HUES64 (cell line): ENCODE measurements around the gene ADARB2.

Experiments used
- H3K27ac ChIP-seq: 2 replicates; pipeline ENCODE4 v1.7.0; 2013; ENCODE audit warnings: low read depth, low read length, inconsistent platforms
- H3K27me3 ChIP-seq: 2 replicates; pipeline ENCODE4 v1.6.1; 2013; ENCODE audit warnings: mild to moderate bottlenecking, low read length; ENCODE audit not compliant: insufficient read depth
- H3K36me3 ChIP-seq: 2 replicates; pipeline ENCODE4 v1.6.1; 2013; ENCODE audit warnings: mild to moderate bottlenecking, low read length; ENCODE audit not compliant: insufficient read depth
- H3K4me1 ChIP-seq: 2 replicates; pipeline ENCODE4 v1.6.1; 2013; ENCODE audit warnings: mild to moderate bottlenecking, low read length, moderate library complexity; ENCODE audit not compliant: insufficient read depth
- H3K4me3 ChIP-seq: 2 replicates; pipeline ENCODE4 v1.5.1; 2013; ENCODE audit warnings: mild to moderate bottlenecking, low read length, moderate library complexity
- H3K9ac ChIP-seq: 2 replicates; pipeline ENCODE4 v1.6.1; 2013; ENCODE audit warnings: mild to moderate bottlenecking, low read depth, low read length
- H3K9me3 ChIP-seq: 2 replicates; pipeline ENCODE4 v1.6.1; 2013; ENCODE audit warnings: low read depth, low read length; ENCODE audit not compliant: insufficient read depth
- WGBS: fragments of 150-250, 120-280 bp; methylation state at CpG from one replicate; pipeline ENCODE4 v1.1.7; 2013; ENCODE audit warnings: missing lambda C conversion rate; 5-methylcytosine and 5-hydroxymethylcytosine counted together

Gene ADARB2

GRCh38 chr10:1370298-1370697 lies 367.0 kb downstream of the ADARB2 start:
- Histone ChIP-seq H3K27me3 (no peaks in the 10 kb centered on the region), H3K27ac (no peak overlapping the region), H3K36me3 (no peaks in the 10 kb centered on the region), H3K4me3 (no peak overlapping the region), H3K9me3 (no peaks in the 10 kb centered on the region), H3K9ac (no peak overlapping the region), H3K4me1 (0 out of 2 replicates have a peak, but pooled peaks cover 12% of the 10 kb centered on the region)
- WGBS, result 100% methylated on average over 1 of the region's 1 CpG

- no peak overlapping the region for H3K27ac ChIP-seq
- H3K36me3 ChIP-seq, result no peaks in the 10 kb centered on the region
- no peaks in the 10 kb centered on the region for H3K27me3 ChIP-seq
- H3K9ac ChIP-seq, result no peak overlapping the region
- H3K9me3 ChIP-seq, result no peaks in the 10 kb centered on the region
- WGBS, result 69% methylated on average over 7 of the region's 7 CpGs
- H3K4me3 ChIP-seq, result no peak overlapping the region
- H3K4me1 ChIP-seq, result 0 out of 2 replicates have a peak, but pooled peaks cover 12% of the 10 kb centered on the region
These were observed 367.7 kb downstream of the ADARB2 start for GRCh38 chr10:1369665-1370064.

GRCh38 chr10:1369197-1369596 lies 368.1 kb downstream of the ADARB2 start:
- Histone ChIP-seq H3K9me3 (no peaks in the 10 kb centered on the region), H3K36me3 (no peaks in the 10 kb centered on the region), H3K9ac (no peak overlapping the region), H3K4me1 (0 out of 2 replicates have a peak, but pooled peaks cover 12% of the 10 kb centered on the region), H3K27ac (no peak overlapping the region), H3K27me3 (no peaks in the 10 kb centered on the region), H3K4me3 (no peak overlapping the region)
- WGBS, result 77% methylated on average over 7 of the region's 7 CpGs

GRCh38 chr10:1368842-1369171 lies 368.5 kb downstream of the ADARB2 start:
- Histone ChIP-seq H3K9ac (no peak overlapping the region), H3K4me1 (0 out of 2 replicates have a peak, but pooled peaks cover 12% of the 10 kb centered on the region), H3K27ac (no peak overlapping the region), H3K36me3 (no peaks in the 10 kb centered on the region), H3K4me3 (no peak overlapping the region), H3K9me3 (no peaks in the 10 kb centered on the region), H3K27me3 (no peaks in the 10 kb centered on the region)
- 21% methylated on average over 14 of the region's 14 CpGs for WGBS

- no peak overlapping the region for H3K27ac ChIP-seq
- H3K27me3 ChIP-seq, result no peaks in the 10 kb centered on the region
- H3K4me3 ChIP-seq, result no peak overlapping the region
- 0 out of 2 replicates have a peak, but pooled peaks cover 12% of the 10 kb centered on the region for H3K4me1 ChIP-seq
- WGBS, result 91% methylated on average over 24 of the region's 24 CpGs
- H3K9me3 ChIP-seq, result no peaks in the 10 kb centered on the region
- H3K36me3 ChIP-seq, result no peaks in the 10 kb centered on the region
- no peak overlapping the region for H3K9ac ChIP-seq
These were observed 369.1 kb downstream of the ADARB2 start for GRCh38 chr10:1367938-1368841.

GRCh38 chr10:1366811-1367425 lies 370.4 kb downstream of the ADARB2 start:
- H3K4me1 ChIP-seq, result 0 out of 2 replicates have a peak, but pooled peaks cover 12% of the 10 kb centered on the region
- no peaks in the 10 kb centered on the region for H3K36me3 ChIP-seq
- 89% methylated on average over 15 of the region's 15 CpGs for WGBS
- H3K27me3 ChIP-seq, result no peaks in the 10 kb centered on the region
- H3K4me3 ChIP-seq, result no peak overlapping the region
- no peak overlapping the region for H3K27ac ChIP-seq
- H3K9me3 ChIP-seq, result no peaks in the 10 kb centered on the region
- H3K9ac ChIP-seq, result no peak overlapping the region

- Histone ChIP-seq H3K4me1 (0 out of 2 replicates have a peak, but pooled peaks cover 13% of the 10 kb centered on the region), H3K9me3 (no peaks in the 10 kb centered on the region), H3K4me3 (no peak overlapping the region), H3K36me3 (no peaks in the 10 kb centered on the region), H3K27me3 (no peaks in the 10 kb centered on the region), H3K9ac (no peak overlapping the region), H3K27ac (no peak overlapping the region)
- 86% methylated on average over 6 of the region's 6 CpGs for WGBS
These were observed 371.0 kb downstream of the ADARB2 start for GRCh38 chr10:1366322-1366691.

GRCh38 chr10:1365540-1366321 lies 371.6 kb downstream of the ADARB2 start:
- no peaks in the 10 kb centered on the region for H3K9me3 ChIP-seq
- no peak overlapping the region for H3K27ac ChIP-seq
- peaks cover 16% of the 10 kb centered on the region; the same call in 1 of the 2 replicates for H3K4me1 ChIP-seq
- H3K36me3 ChIP-seq, result no peaks in the 10 kb centered on the region
- no peak overlapping the region for H3K9ac ChIP-seq
- WGBS, result 82% methylated on average over 8 of the region's 8 CpGs
- H3K4me3 ChIP-seq, result no peak overlapping the region
- H3K27me3 ChIP-seq, result no peaks in the 10 kb centered on the region

GRCh38 chr10:1364151-1364910 lies 373.0 kb downstream of the ADARB2 start:
- Histone ChIP-seq H3K9ac (no peak overlapping the region), H3K27me3 (no peaks in the 10 kb centered on the region), H3K36me3 (no peaks in the 10 kb centered on the region), H3K4me3 (no peak overlapping the region), H3K27ac (no peak overlapping the region), H3K9me3 (no peaks in the 10 kb centered on the region), H3K4me1 (peaks cover 16% of the 10 kb centered on the region; the same call in 1 of the 2 replicates)
- WGBS, result 87% methylated on average over 16 of the region's 16 CpGs

- H3K9me3 ChIP-seq, result no peaks in the 10 kb centered on the region
- H3K4me3 ChIP-seq, result no peak overlapping the region
- peaks cover 18% of the 10 kb centered on the region for H3K4me1 ChIP-seq
These were observed 373.7 kb downstream of the ADARB2 start for GRCh38 chr10:1363446-1364121.

More at GRCh38 chr10:1363446-1364121, 373.7 kb downstream of the ADARB2 start:
- Histone ChIP-seq H3K27ac (no peak overlapping the region), H3K27me3 (no peaks in the 10 kb centered on the region), H3K36me3 (no peaks in the 10 kb centered on the region), H3K9ac (no peak overlapping the region)
- WGBS, result 96% methylated on average over 63 of the region's 63 CpGs
